NB4 (cell line): Measurements from ENCODE around the gene CD200R1.

Experiments used
- DNase-seq: peaks from one replicate; pipeline ENCODE4 v3.0.0; 2010; ENCODE audit warnings: low read depth
- H3K4me3 ChIP-seq: one replicate; pipeline ENCODE4 v1.5.1; 2011; ENCODE audit warnings: mild to moderate bottlenecking, low read depth, low read length, moderate library complexity
- CTCF ChIP-seq: IDR thresholded peaks from one replicate; pipeline ENCODE4 v1.5.1; 2012; ENCODE audit warnings: low read depth, low read length
- MAX ChIP-seq: IDR thresholded peaks from 2 replicates; pipeline ENCODE4 v1.6.1; 2011; ENCODE audit warnings: low read depth, low read length
- MYC ChIP-seq: IDR thresholded peaks from 2 replicates; pipeline ENCODE4 v1.6.1; 2011; ENCODE audit warnings: low read depth, low read length
- POLR2A ChIP-seq: IDR thresholded peaks from 2 replicates; pipeline ENCODE4 v1.6.1; 2011; ENCODE audit warnings: mild to moderate bottlenecking; ENCODE audit not compliant: insufficient read length; ENCODE audit errors: extremely low read depth

Gene CD200R1

GRCh38 chr3:112972158-112972557, 2.7 kb downstream of the CD200R1 start:
- no peak for DNase-seq
- H3K4me3 ChIP-seq: no peak overlapping the region
- TF ChIP-seq MYC (no peak), CTCF (no peak), MAX (no peak), POLR2A (no peak)

GRCh38 chr3:112967828-112968227, 7.1 kb downstream of the CD200R1 start:
- peak; percentile 69 for DNase-seq
- TF ChIP-seq MAX (no peak), POLR2A (no peak), MYC (no peak), CTCF (no peak)
- H3K4me3 ChIP-seq: no peak overlapping the region

- no peak overlapping the region for H3K4me3 ChIP-seq
- TF ChIP-seq MAX (no peak), POLR2A (no peak), CTCF (no peak), MYC (no peak)
- DNase-seq: no peak
Measured at GRCh38 chr3:112967425-112967824, 7.5 kb downstream of the CD200R1 start.

- TF ChIP-seq MYC: no peak
- TF ChIP-seq POLR2A: no peak
- no peak for TF ChIP-seq CTCF
- TF ChIP-seq MAX: no peak
- peak; percentile 80 for DNase-seq
- no peak overlapping the region for H3K4me3 ChIP-seq
Measured at GRCh38 chr3:112966633-112967032, 8.3 kb downstream of the CD200R1 start.

- DNase-seq: no peak
- no peak overlapping the region for H3K4me3 ChIP-seq
- TF ChIP-seq MAX (no peak), POLR2A (no peak), CTCF (no peak), MYC (no peak)
Measured at GRCh38 chr3:112965656-112966055, 9.2 kb downstream of the CD200R1 start.

- no peak overlapping the region for H3K4me3 ChIP-seq
- DNase-seq: no peak
- no peak for TF ChIP-seq POLR2A
- TF ChIP-seq MAX: no peak
- no peak for TF ChIP-seq MYC
- no peak for TF ChIP-seq CTCF
Measured at GRCh38 chr3:112963683-112964082, 11.2 kb downstream of the CD200R1 start.
